IPS-NIHi11 (cell line): ENCODE measurements around the gene PTP4A1.
"Not testable (repeated sequence)": the region's sequence is repeated elsewhere in the genome, so short reads cannot be mapped to it uniquely, and the experiment has no call there.

Source experiments
- DNase-seq: peaks from one replicate; pipeline ENCODE4 v3.0.0; 2012; ENCODE audit warnings: mixed read lengths, low spot score

The PTP4A1 gene

GRCh38 chr6:63572044-63572746 is at the start of gene PTP4A1, which contains the start of gene LOC128125822:
TSS of gene PTP4A1 (plus strand) at chr6:63572480. CDS start at chr6:63576881, 4,401 bp downstream.
TSS of gene LOC128125822 (plus strand) at chr6:63572480.
- DNase-seq = peak; percentile 95

- DNase-seq = not testable (repeated sequence)
Measured at GRCh38 chr6:63522911-63523287, 49.4 kb upstream of the PTP4A1 start.

GRCh38 chr6:63523630-63524029 is 48.6 kb upstream of the PTP4A1 start:
- no peak for DNase-seq

GRCh38 chr6:63525186-63525878 is 46.9 kb upstream of the PTP4A1 start:
- DNase-seq = peak; percentile 24

GRCh38 chr6:63526931-63527330 is 45.3 kb upstream of the PTP4A1 start:
- DNase-seq = no peak

- DNase-seq = peak; percentile 26
Measured at GRCh38 chr6:63527658-63528514, 44.4 kb upstream of the PTP4A1 start.

GRCh38 chr6:63529498-63529897 is 42.8 kb upstream of the PTP4A1 start:
- DNase-seq = no peak

- DNase-seq = no peak
Measured at GRCh38 chr6:63530182-63530581, 42.1 kb upstream of the PTP4A1 start.

- DNase-seq = no peak
Measured at GRCh38 chr6:63530991-63531390, 41.3 kb upstream of the PTP4A1 start.

GRCh38 chr6:63533026-63533425 is 39.3 kb upstream of the PTP4A1 start:
- no peak for DNase-seq

GRCh38 chr6:63533952-63534351 is 38.3 kb upstream of the PTP4A1 start:
- no peak for DNase-seq

GRCh38 chr6:63537201-63537958 is 34.9 kb upstream of the PTP4A1 start:
- DNase-seq = peak; percentile 19

- no peak for DNase-seq
Measured at GRCh38 chr6:63537959-63538300, 34.4 kb upstream of the PTP4A1 start.

GRCh38 chr6:63538550-63538949 is 33.7 kb upstream of the PTP4A1 start:
- no peak for DNase-seq

GRCh38 chr6:63543001-63543400 is 29.3 kb upstream of the PTP4A1 start:
- DNase-seq = no peak

- no peak for DNase-seq
Measured at GRCh38 chr6:63543982-63544381, 28.3 kb upstream of the PTP4A1 start.

- DNase-seq = no peak
Measured at GRCh38 chr6:63546236-63546635, 26.0 kb upstream of the PTP4A1 start.

- DNase-seq = no peak
Measured at GRCh38 chr6:63546697-63547096, 25.6 kb upstream of the PTP4A1 start.

GRCh38 chr6:63549076-63549475 is 23.2 kb upstream of the PTP4A1 start:
- no peak for DNase-seq

GRCh38 chr6:63553208-63553607 is 19.1 kb upstream of the PTP4A1 start:
- DNase-seq = no peak

GRCh38 chr6:63553900-63554299 is 18.4 kb upstream of the PTP4A1 start:
- no peak for DNase-seq

GRCh38 chr6:63554782-63555181 is 17.5 kb upstream of the PTP4A1 start:
- DNase-seq = no peak
